Embryonic facial prominence (tissue), 1 donor: ENCODE data around the gene KDM2B.
"Not testable (repeated sequence)": the region's sequence is repeated elsewhere in the genome, so short reads cannot be mapped to it uniquely, and the experiment has no call there.

Source experiments
- DNase-seq: peaks from one replicate; pipeline ENCODE4 v3.0.0-alpha.2; 2016; ENCODE audit errors: extremely low spot score

KDM2B gene

GRCh38 chr12:121503395-121503794 is 77.4 kb downstream of the KDM2B start:
- DNase-seq, result no peak

GRCh38 chr12:121501946-121502345 is 78.9 kb downstream of the KDM2B start:
- no peak for DNase-seq

- DNase-seq, result peak; percentile 37
These were observed 80.7 kb downstream of the KDM2B start for GRCh38 chr12:121499929-121500793.

GRCh38 chr12:121495746-121496145 is 85.1 kb downstream of the KDM2B start:
- no peak for DNase-seq

GRCh38 chr12:121494093-121494787 is 86.6 kb downstream of the KDM2B start:
- no peak for DNase-seq

- DNase-seq, result no peak
These were observed 90.2 kb downstream of the KDM2B start for GRCh38 chr12:121490401-121491281.

GRCh38 chr12:121489874-121490273 is 90.9 kb downstream of the KDM2B start:
- DNase-seq, result no peak

- no peak for DNase-seq
These were observed 95.9 kb downstream of the KDM2B start for GRCh38 chr12:121484967-121485366.

- not testable (repeated sequence) for DNase-seq
These were observed 96.3 kb downstream of the KDM2B start for GRCh38 chr12:121484564-121484963.

- DNase-seq, result no peak
These were observed 96.9 kb downstream of the KDM2B start for GRCh38 chr12:121483949-121484348.

GRCh38 chr12:121476477-121476876 is 104.3 kb downstream of the KDM2B start:
- no peak for DNase-seq

GRCh38 chr12:121475279-121475678 is 105.5 kb downstream of the KDM2B start:
- no peak for DNase-seq

- no peak for DNase-seq
These were observed 108.5 kb downstream of the KDM2B start for GRCh38 chr12:121472150-121472905.

GRCh38 chr12:121470751-121471150 is 110.1 kb downstream of the KDM2B start:
- no peak for DNase-seq

GRCh38 chr12:121468499-121468801 is 112.4 kb downstream of the KDM2B start:
- DNase-seq, result no peak

- DNase-seq, result no peak
These were observed 113.0 kb downstream of the KDM2B start for GRCh38 chr12:121467638-121468498.

GRCh38 chr12:121466794-121467637 is 113.8 kb downstream of the KDM2B start:
- DNase-seq, result peak; percentile 64

GRCh38 chr12:121465921-121466793 is 114.7 kb downstream of the KDM2B start:
- DNase-seq, result no peak

GRCh38 chr12:121464331-121464730 is 116.5 kb downstream of the KDM2B start:
- DNase-seq, result no peak
